A549 treated with Hydrocortisone at 1 μM for 4 hours (cell line): ENCODE measurements around the gene SMOC2. TPM values are rescaled to one million over a fixed set of nuclear protein-coding genes. Genes with fewer than 3 reads are reported as not detected.

Experiments
- total RNA-seq: library from RNA; stranded (reverse); fragments of 200-300 nt; extraction: Qiagen RNA extraction; gene quantifications from 5 replicates; pipeline ENCODE4 v1.2.3, GENCODE V29; 2022

Gene SMOC2
- 0.02 to 0.05 TPM (median 0.03 TPM) in 3 of 5 replicates, not detected in the others for total RNA-seq

GRCh38 chr6:168440520-168441433, at the start of gene SMOC2:
Gene SMOC2, plus strand, starts transcription at chr6:168441184. Its CDS starts 187 bp downstream, at chr6:168441371.

Other genes with a start within 250 kb of the SMOC2 start
- 0.06 to 0.14 TPM (median 0.12 TPM) in 5 replicates for gene DACT2, start 121.4 kb upstream of the SMOC2 start, total RNA-seq